ENCODE results near the gene DDI2.

DDI2 gene

GRCh38 chr1:15704526-15705183 lies 87.4 kb downstream of the DDI2 start:
- DNase-seq, result peak in 1 of 4 experiments; percentile 27

GRCh38 chr1:15705184-15705566 lies 87.9 kb downstream of the DDI2 start:
- no peak for DNase-seq

GRCh38 chr1:15706751-15707150 lies 89.5 kb downstream of the DDI2 start:
- no peak for DNase-seq

DNA sequence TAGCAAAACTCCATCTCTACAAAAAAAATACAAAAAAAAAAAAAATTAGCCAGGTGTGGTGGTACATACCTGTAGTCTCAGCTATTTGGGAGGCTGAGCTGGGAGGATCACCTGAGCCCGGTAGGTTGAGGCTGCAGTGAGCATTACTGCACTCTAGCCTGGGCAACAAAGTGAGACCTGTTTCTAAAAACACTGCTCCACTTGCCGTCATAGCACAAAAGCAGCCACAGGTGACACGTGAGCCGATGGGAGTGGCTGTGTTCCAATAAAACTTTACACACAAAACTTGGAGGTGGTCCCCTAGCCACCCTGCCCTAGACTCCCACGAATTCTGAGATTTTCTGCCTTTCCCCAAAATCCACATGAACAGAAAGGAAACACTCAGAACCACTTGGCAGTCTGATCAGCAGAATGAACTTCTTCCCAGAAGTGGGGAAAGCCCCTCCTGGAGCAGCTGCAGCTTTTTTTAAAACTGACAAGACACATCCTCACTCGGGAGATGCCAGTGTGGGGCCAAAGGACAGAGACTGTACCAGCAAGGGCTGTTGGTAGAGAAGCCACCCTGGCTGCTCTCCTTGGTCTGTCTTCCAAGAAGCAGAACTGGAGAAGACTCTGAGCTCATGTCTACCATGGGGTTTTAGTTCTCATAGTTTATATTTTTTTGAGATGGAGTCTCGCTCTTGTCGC lies 90.1 kb downstream of the DDI2 start:
- peak in 3 of 4 experiments; percentile 23 to 43 (median 29) for DNase-seq

DNA sequence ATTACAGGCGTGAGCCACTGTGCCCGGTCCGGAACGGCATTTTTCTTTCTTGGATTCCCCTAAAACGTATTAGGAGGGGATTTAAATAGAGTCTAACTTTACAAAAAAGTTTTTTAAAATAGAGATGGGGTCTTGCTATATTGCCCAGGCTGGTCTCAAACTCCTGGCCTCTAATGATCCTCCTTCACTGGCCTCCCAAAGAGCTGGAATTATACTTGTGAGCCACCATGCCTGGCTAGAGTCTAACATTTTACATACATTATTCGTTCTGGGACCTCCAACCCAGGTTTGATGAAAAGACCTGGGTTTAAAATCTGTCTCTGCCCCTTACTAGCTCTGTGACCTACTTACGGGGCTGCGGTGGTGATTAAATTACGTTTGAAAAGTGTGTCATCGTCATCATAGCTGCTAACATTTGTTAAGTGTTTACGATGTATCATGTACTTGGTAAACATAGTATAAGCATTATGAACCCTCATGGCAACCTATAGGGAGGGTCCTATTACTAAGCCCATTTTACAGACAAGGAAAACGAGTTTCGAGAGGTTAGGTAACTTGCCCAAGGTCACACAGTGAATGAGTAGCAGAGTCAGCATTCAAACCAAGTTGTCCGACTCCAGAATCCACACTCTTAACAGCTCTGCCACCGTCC lies 91.4 kb downstream of the DDI2 start:
- no peak for DNase-seq

GRCh38 chr1:15709226-15709625 lies 92.0 kb downstream of the DDI2 start:
- no peak for DNase-seq

GRCh38 chr1:15712168-15712567 lies 94.9 kb downstream of the DDI2 start:
- no peak for DNase-seq

DNA sequence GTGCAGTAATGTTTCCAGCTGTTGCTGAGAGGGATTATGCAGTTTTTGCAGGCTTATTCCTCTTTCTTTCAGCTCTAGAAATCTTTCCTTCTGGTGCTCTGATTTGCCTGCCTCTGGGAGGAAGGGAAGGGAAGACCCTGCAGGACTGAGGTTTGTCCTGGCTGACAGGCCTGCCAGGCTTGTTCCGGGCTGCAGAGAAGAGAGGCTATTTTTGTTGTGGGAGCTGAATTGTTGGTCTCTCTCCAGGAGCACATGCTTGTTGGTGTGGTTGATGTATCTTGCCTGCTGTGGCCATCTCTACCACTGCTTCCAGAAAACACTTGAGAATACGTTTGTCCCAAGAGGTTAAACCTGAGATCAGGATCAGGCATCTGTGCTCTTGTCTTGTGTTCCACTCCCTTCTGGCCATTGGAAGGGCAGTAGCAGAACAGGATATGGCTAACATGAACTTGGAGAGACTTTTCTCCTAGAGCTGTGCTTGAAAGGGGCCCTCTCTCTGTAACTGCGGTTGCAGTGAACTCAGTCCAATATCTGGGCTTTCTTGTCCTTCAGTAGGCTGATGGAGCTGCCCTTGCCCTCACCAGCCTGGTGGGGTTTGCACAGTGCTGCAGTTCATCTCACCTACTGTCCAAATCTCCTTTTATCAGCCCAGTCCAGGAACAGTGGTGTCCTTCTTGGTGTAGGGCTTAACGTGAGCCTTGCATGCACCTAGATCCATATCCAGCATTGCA lies 97.3 kb downstream of the DDI2 start:
- DNase-seq, result no peak

- DNase-seq, result no peak
These were observed 100.3 kb downstream of the DDI2 start for GRCh38 chr1:15717418-15718125.

DNA sequence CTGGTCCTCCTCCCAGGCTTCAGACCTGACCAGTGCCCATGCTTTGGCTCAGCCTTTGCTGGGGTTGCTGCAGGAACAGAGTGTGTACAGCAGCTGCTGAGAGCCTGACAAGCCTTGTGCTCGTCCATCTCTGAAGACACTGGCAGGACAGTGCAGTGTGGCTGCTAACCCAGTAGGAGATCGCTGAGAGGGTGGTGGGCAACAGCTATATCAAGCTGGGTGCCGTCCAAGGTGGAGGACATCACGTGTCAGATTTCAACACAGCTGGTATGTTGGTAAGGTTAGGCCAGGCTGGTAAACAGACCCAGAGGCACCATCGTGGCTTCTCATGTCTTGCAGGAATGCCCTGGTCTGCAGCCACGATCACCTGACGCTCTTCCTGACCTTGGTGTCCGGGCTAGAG lies 100.9 kb downstream of the DDI2 start:
- DNase-seq, result no peak

Measured in suppressor macrophage (primary cell).